Astrocyte of the spinal cord (primary cell): ENCODE measurements around the gene ST14.

Experiments
- DNase-seq: peaks from one replicate; pipeline ENCODE4 v3.0.0; 2011; ENCODE audit warnings: low read depth, low spot score
- H3K4me3 ChIP-seq: 2 replicates; pipeline ENCODE4 v1.5.1; 2011; ENCODE audit warnings: low read depth, mild to moderate bottlenecking, low read length, moderate library complexity
- CTCF ChIP-seq: IDR thresholded peaks from 2 replicates; pipeline ENCODE4 v1.5.1; 2012; ENCODE audit warnings: low read depth, mild to moderate bottlenecking, low read length, inconsistent platforms
- in situ Hi-C: cut with HindIII; loops from 2 replicates; pipeline ENCODE4 v1.10.0; 2017; ENCODE audit warnings: low sequenced_read_pairs

Gene ST14

GRCh38 chr11:130202818-130203689 is 43.5 kb downstream of the ST14 start:
- in situ Hi-C loops = no loop called here
- TF ChIP-seq CTCF = no peak
- no peak for DNase-seq
- H3K4me3 ChIP-seq = no peak overlapping the region

GRCh38 chr11:130203766-130204702 is 44.5 kb downstream of the ST14 start:
- DNase-seq = no peak
- in situ Hi-C loops = no loop called here
- no peak overlapping the region for H3K4me3 ChIP-seq
- TF ChIP-seq CTCF = no peak

- H3K4me3 ChIP-seq = no peak overlapping the region
- DNase-seq = no peak
- no peak for TF ChIP-seq CTCF
- in situ Hi-C loops = no loop called here
Measured at GRCh38 chr11:130204703-130205095, 45.1 kb downstream of the ST14 start.

- no peak overlapping the region for H3K4me3 ChIP-seq
- in situ Hi-C loops = no loop called here
- DNase-seq = no peak
- no peak for TF ChIP-seq CTCF
Measured at GRCh38 chr11:130206141-130206540, 46.6 kb downstream of the ST14 start.

- DNase-seq = no peak
- no peak overlapping the region for H3K4me3 ChIP-seq
- in situ Hi-C loops = no loop called here
- no peak for TF ChIP-seq CTCF
Measured at GRCh38 chr11:130208241-130209127, 48.9 kb downstream of the ST14 start.
